Upper lobe of left lung (tissue), 4 donors: ENCODE results near the gene COX6A1.

Experiments used
- CTCF ChIP-seq, 6 experiments: fragments of 450-650 bp in 4 of 6; fragments of 200-600 bp in 2 of 6; sonication (generic) in 2 of 6; IDR thresholded peaks; one replicate each; pipeline ENCODE4 v1.5.1; 2016 to 2019; ENCODE audit warnings: antibody characterized with exemption in 6 of 6
- EP300 ChIP-seq, 4 donors: sonication (generic); formaldehyde crosslinking; IDR thresholded peaks; one replicate each; pipeline ENCODE4 v1.5.1; 2017; ENCODE audit warnings: antibody characterized with exemption in 4 of 4, control low read depth in 2 of 4
- POLR2A ChIP-seq, 4 donors: fragments of 450-650 bp; IDR thresholded peaks; one replicate each; pipeline ENCODE4 v1.5.1; 2016 to 2017; ENCODE audit warnings: antibody characterized with exemption in 4 of 4, mild to moderate bottlenecking in 2 of 4
- POLR2AphosphoS5 ChIP-seq, 2 donors: sonication (generic); formaldehyde crosslinking; IDR thresholded peaks; one replicate each; pipeline ENCODE4 v1.5.1; 2017; ENCODE audit warnings: antibody characterized with exemption in 2 of 2

- no peak for TF ChIP-seq CTCF (IDR thresholded peaks at IDR 0.05)
- no peak for TF ChIP-seq POLR2A (IDR thresholded peaks at IDR 0.05)
- no peak for TF ChIP-seq POLR2AphosphoS5 (IDR thresholded peaks at IDR 0.05)
- no peak for TF ChIP-seq EP300 (IDR thresholded peaks at IDR 0.05)
These were observed 51.1 kb downstream of the COX6A1 start for GRCh38 chr12:120489018-120489417.
